ENCODE measurements around the gene EXOSC10. TPM values are rescaled to one million over a fixed set of nuclear protein-coding genes. Genes with fewer than 3 reads are reported as not detected.
"Not testable (repeated sequence)": the region's sequence is repeated elsewhere in the genome, so short reads cannot be mapped to it uniquely, and the experiment has no call there.

Gene EXOSC10
- total RNA-seq, 1 experiment from 2014 or later = 73.0 TPM

DNA sequence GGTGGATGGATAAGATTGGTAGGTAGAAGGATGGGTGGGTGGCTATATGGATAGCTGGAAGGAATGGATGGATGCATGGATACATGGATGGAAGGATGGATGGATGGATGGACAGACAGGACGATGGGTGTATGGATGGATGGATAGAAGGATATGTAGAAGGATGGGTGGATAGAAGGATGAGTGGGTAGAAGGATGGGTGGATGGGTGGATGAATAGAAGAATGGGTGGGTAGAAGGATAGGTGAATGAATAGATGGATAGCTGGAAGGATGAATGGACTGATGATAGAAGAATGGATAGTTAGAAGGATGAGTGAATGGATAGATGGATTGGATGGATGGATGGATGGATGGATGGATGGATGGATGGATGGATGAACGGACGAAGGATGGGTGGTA is 57.6 kb downstream of the EXOSC10 start:
- Mint-ChIP-seq H3K9me3 (no peaks in the 10 kb centered on the region), H3K27ac (no peak overlapping the region), H3K27me3 (ENCODE audit: low read depth) (no peaks in the 10 kb centered on the region), H3K4me3 (no peak overlapping the region), H3K4me1 (peaks cover 8% of the 10 kb centered on the region), H3K36me3 (no peaks in the 10 kb centered on the region)
- POLR2A ChIA-PET = no interaction called here
- no peak for TF ChIP-seq JUN (CRISPR knock-in tag; IDR thresholded peaks at IDR 0.05)
- no peak for TF ChIP-seq ELF4 (CRISPR knock-in tag; IDR thresholded peaks at IDR 0.05; ENCODE audit: low read depth)
- TF ChIP-seq, protein P1, sequence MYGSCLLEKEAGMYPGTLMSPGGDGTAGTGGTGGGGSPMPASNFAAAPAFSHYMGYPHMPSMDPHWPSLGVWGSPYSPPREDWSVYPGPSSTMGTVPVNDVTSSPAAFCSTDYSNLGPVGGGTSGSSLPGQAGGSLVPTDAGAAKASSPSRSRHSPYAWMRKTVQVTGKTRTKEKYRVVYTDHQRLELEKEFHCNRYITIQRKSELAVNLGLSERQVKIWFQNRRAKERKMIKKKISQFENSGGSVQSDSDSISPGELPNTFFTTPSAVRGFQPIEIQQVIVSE (CRISPR knock-in tag; IDR thresholded peaks at IDR 0.05; ENCODE audit: borderline replicate concordance) = no peak
- TF ChIP-seq RORB (CRISPR knock-in tag; IDR thresholded peaks at IDR 0.05) = no peak
- TF ChIP-seq EMX1 (CRISPR knock-in tag; IDR thresholded peaks at IDR 0.05) = no peak
- no peak for ATAC-seq
- no peak for DNase-seq (ENCODE audit: low spot score)
- CTCF ChIA-PET = no interaction called here

DNA sequence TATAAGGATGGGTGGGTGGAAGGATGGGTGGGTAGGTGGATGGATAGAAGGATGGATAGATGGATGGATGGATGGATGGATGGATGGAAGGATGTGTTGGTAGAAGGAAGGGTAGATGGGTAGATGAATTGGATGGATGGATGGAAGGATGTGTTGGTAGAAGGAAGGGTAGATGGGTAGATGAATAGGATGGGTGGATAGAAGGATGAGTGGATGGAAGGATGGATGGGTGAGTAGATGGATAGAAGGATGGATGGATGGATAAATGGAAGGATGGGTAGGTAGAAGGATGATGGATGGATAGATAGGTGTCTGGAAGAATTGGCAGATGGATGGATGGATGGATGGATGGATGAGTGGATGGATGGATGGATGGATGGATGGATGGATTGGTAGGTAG is 58.6 kb downstream of the EXOSC10 start:
- POLR2A ChIA-PET = no interaction called here
- H3K27ac Mint-ChIP-seq = no peak overlapping the region
- DNase-seq (ENCODE audit: low spot score) = no peak

DNA sequence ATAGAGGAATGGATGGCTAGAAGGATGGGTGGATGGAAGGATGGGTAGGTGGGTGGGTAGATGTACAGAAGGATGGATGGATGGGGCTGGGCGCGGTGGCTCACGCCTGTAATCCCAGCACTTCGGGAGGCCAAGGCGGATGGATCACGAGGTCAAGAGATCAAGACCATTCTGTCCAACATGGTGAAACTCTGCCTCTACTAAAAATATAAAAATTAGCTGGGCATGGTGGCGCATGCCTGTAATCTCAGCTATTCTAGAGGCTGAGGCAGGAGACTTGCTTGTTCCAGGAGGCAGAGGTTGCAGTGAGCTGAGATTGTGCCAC is 59.6 kb downstream of the EXOSC10 start:
- DNase-seq (ENCODE audit: low spot score); H3K4me1 Mint-ChIP-seq; H3K9me3 Mint-ChIP-seq; H3K36me3 Mint-ChIP-seq; H3K27me3 Mint-ChIP-seq (ENCODE audit: low read depth); H3K4me3 Mint-ChIP-seq; H3K27ac Mint-ChIP-seq; ATAC-seq; CTCF ChIA-PET; POLR2A ChIA-PET: not testable (repeated sequence)

More for the DNA sequence above, 58.6 kb downstream of the EXOSC10 start:
- TF ChIP-seq ETV6 (CRISPR knock-in tag; IDR thresholded peaks at IDR 0.05) (no peak), ZNF263 (CRISPR knock-in tag; IDR thresholded peaks at IDR 0.05; ENCODE audit: low read depth) (no peak), ZNF232 (CRISPR knock-in tag; IDR thresholded peaks at IDR 0.05) (no peak), ZNF416 (CRISPR knock-in tag; IDR thresholded peaks at IDR 0.05) (no peak), GRHL2 (CRISPR knock-in tag; IDR thresholded peaks at IDR 0.05; ENCODE audit: insufficient replicate concordance, severe bottlenecking) (no peak)
- TF ChIP-seq, protein P2, sequence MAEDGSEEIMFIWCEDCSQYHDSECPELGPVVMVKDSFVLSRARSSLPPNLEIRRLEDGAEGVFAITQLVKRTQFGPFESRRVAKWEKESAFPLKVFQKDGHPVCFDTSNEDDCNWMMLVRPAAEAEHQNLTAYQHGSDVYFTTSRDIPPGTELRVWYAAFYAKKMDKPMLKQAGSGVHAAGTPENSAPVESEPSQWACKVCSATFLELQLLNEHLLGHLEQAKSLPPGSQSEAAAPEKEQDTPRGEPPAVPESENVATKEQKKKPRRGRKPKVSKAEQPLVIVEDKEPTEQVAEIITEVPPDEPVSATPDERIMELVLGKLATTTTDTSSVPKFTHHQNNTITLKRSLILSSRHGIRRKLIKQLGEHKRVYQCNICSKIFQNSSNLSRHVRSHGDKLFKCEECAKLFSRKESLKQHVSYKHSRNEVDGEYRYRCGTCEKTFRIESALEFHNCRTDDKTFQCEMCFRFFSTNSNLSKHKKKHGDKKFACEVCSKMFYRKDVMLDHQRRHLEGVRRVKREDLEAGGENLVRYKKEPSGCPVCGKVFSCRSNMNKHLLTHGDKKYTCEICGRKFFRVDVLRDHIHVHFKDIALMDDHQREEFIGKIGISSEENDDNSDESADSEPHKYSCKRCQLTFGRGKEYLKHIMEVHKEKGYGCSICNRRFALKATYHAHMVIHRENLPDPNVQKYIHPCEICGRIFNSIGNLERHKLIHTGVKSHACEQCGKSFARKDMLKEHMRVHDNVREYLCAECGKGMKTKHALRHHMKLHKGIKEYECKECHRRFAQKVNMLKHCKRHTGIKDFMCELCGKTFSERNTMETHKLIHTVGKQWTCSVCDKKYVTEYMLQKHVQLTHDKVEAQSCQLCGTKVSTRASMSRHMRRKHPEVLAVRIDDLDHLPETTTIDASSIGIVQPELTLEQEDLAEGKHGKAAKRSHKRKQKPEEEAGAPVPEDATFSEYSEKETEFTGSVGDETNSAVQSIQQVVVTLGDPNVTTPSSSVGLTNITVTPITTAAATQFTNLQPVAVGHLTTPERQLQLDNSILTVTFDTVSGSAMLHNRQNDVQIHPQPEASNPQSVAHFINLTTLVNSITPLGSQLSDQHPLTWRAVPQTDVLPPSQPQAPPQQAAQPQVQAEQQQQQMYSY (CRISPR knock-in tag; IDR thresholded peaks at IDR 0.05) = no peak
- H3K36me3 Mint-ChIP-seq = no peaks in the 10 kb centered on the region
- peaks cover 8% of the 10 kb centered on the region for H3K4me1 Mint-ChIP-seq
- H3K4me3 Mint-ChIP-seq = no peak overlapping the region
- H3K9me3 Mint-ChIP-seq = no peaks in the 10 kb centered on the region
- no peaks in the 10 kb centered on the region for H3K27me3 Mint-ChIP-seq (ENCODE audit: low read depth)
- ATAC-seq = no peak
- CTCF ChIA-PET = no interaction called here

DNA sequence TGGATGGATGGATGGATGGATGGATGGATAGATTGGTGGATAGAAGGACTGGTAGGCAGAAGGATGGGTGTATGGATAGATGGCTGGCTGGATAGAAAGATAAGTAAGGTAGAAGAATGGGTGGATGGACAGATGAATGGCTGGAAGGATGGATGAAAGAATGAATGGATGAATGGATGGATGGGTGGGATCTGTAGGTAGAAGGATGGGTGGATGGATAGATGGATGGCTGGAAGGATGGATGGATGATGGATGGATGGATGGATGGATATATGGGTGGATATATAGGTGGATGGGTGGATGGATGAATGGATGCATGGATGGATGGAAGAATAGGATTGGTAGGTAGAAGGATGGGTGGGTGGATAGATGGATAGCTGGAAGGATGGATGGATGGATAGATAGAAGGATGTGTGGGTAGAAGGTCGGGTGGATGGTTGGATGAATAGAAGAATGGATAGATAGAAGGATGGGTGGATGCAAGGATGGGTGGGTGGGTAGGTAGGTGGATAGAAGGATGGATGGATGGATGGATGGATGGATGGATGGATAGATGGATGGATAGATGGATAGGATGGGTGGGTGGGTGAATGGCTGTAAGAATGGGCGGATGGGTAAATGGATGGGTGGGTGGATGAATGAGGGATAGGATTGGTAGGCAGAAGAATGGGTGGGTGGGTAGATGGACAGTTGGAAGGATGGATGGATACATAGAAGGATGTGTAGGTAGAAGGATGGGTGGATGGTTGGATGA is 60.1 kb downstream of the EXOSC10 start:
- ChIA-PET POLR2A (no interaction called here), CTCF (no interaction called here)
- no peak overlapping the region for H3K4me3 Mint-ChIP-seq
- H3K9me3 Mint-ChIP-seq = no peaks in the 10 kb centered on the region
- ATAC-seq (no peak), DNase-seq (ENCODE audit: low spot score) (no peak)
- peaks cover 2% of the 10 kb centered on the region; the same call in 1 of the 2 replicates for H3K4me1 Mint-ChIP-seq
- H3K27ac Mint-ChIP-seq = no peak overlapping the region
- H3K36me3 Mint-ChIP-seq = no peaks in the 10 kb centered on the region
- H3K27me3 Mint-ChIP-seq (ENCODE audit: low read depth) = no peaks in the 10 kb centered on the region
- TF ChIP-seq CREB1 (CRISPR knock-in tag; IDR thresholded peaks at IDR 0.05) = no peak
- no peak for TF ChIP-seq ZNF121 (CRISPR knock-in tag; IDR thresholded peaks at IDR 0.05)
- TF ChIP-seq, protein P3, sequence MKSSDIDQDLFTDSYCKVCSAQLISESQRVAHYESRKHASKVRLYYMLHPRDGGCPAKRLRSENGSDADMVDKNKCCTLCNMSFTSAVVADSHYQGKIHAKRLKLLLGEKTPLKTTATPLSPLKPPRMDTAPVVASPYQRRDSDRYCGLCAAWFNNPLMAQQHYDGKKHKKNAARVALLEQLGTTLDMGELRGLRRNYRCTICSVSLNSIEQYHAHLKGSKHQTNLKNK (CRISPR knock-in tag; IDR thresholded peaks at IDR 0.05) = no peak
- no peak for TF ChIP-seq FOXP1 (CRISPR knock-in tag; IDR thresholded peaks at IDR 0.05; ENCODE audit: borderline replicate concordance)
- TF ChIP-seq, protein P4, sequence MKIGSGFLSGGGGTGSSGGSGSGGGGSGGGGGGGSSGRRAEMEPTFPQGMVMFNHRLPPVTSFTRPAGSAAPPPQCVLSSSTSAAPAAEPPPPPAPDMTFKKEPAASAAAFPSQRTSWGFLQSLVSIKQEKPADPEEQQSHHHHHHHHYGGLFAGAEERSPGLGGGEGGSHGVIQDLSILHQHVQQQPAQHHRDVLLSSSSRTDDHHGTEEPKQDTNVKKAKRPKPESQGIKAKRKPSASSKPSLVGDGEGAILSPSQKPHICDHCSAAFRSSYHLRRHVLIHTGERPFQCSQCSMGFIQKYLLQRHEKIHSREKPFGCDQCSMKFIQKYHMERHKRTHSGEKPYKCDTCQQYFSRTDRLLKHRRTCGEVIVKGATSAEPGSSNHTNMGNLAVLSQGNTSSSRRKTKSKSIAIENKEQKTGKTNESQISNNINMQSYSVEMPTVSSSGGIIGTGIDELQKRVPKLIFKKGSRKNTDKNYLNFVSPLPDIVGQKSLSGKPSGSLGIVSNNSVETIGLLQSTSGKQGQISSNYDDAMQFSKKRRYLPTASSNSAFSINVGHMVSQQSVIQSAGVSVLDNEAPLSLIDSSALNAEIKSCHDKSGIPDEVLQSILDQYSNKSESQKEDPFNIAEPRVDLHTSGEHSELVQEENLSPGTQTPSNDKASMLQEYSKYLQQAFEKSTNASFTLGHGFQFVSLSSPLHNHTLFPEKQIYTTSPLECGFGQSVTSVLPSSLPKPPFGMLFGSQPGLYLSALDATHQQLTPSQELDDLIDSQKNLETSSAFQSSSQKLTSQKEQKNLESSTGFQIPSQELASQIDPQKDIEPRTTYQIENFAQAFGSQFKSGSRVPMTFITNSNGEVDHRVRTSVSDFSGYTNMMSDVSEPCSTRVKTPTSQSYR (CRISPR knock-in tag; IDR thresholded peaks at IDR 0.05) = no peak
- TF ChIP-seq, protein P5, sequence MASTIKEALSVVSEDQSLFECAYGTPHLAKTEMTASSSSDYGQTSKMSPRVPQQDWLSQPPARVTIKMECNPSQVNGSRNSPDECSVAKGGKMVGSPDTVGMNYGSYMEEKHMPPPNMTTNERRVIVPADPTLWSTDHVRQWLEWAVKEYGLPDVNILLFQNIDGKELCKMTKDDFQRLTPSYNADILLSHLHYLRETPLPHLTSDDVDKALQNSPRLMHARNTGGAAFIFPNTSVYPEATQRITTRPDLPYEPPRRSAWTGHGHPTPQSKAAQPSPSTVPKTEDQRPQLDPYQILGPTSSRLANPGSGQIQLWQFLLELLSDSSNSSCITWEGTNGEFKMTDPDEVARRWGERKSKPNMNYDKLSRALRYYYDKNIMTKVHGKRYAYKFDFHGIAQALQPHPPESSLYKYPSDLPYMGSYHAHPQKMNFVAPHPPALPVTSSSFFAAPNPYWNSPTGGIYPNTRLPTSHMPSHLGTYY (CRISPR knock-in tag; IDR thresholded peaks at IDR 0.05) = no peak
- TF ChIP-seq ZNF317 (CRISPR knock-in tag; IDR thresholded peaks at IDR 0.05; ENCODE audit: borderline replicate concordance, low read depth) = no peak
- TF ChIP-seq, protein P6, sequence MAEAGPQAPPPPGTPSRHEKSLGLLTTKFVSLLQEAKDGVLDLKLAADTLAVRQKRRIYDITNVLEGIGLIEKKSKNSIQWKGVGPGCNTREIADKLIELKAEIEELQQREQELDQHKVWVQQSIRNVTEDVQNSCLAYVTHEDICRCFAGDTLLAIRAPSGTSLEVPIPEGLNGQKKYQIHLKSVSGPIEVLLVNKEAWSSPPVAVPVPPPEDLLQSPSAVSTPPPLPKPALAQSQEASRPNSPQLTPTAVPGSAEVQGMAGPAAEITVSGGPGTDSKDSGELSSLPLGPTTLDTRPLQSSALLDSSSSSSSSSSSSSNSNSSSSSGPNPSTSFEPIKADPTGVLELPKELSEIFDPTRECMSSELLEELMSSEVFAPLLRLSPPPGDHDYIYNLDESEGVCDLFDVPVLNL (CRISPR knock-in tag; IDR thresholded peaks at IDR 0.05; ENCODE audit: borderline replicate concordance, low read depth) = no peak
